Hepatocyte (in vitro differentiated cells): ENCODE results near the gene MFGE8. TPM values are rescaled to one million over a fixed set of nuclear protein-coding genes. Genes with fewer than 3 reads are reported as not detected.

Experiments used
- DNase-seq: peaks from one replicate; pipeline ENCODE4 v3.0.0-alpha.2; 2016; ENCODE audit warnings: low spot score
- H2AFZ ChIP-seq: fragments of 200-600 bp; sonication (generic); 2 replicates; pipeline ENCODE4 v1.6.0; 2016; ENCODE audit warnings: antibody characterized with exemption, mild to moderate bottlenecking
- H3K27ac ChIP-seq: fragments of 200-600 bp; sonication (generic); 2 replicates; pipeline ENCODE4 v1.5.1; 2016; ENCODE audit warnings: mild to moderate bottlenecking
- H3K27me3 ChIP-seq: fragments of 200-600 bp; sonication (generic); 2 replicates; pipeline ENCODE4 v1.6.1; 2016
- H3K36me3 ChIP-seq: fragments of 200-600 bp; sonication (generic); replicated peaks from 2 replicates; pipeline ENCODE4 v1.5.1; 2016; ENCODE audit warnings: low read depth; ENCODE audit not compliant: insufficient read depth
- H3K4me1 ChIP-seq: fragments of 200-600 bp; sonication (generic); 2 replicates; pipeline ENCODE4 v1.5.1; 2016; ENCODE audit warnings: mild to moderate bottlenecking, moderate library complexity; ENCODE audit not compliant: insufficient read depth
- H3K4me2 ChIP-seq: fragments of 200-600 bp; sonication (generic); 2 replicates; pipeline ENCODE4 v1.6.0; 2016
- H3K4me3 ChIP-seq: fragments of 200-600 bp; sonication (generic); 2 replicates; pipeline ENCODE4 v1.5.1; 2016; ENCODE audit warnings: mild to moderate bottlenecking
- H3K79me2 ChIP-seq: fragments of 200-600 bp; sonication (generic); 2 replicates; pipeline ENCODE4 v1.6.0; 2017; ENCODE audit warnings: mild to moderate bottlenecking
- H3K9me2 ChIP-seq: fragments of 200-600 bp; sonication (generic); replicated peaks from 2 replicates; pipeline ENCODE4 v1.6.0; 2017; ENCODE audit warnings: mild to moderate bottlenecking; ENCODE audit not compliant: insufficient read depth
- H3K9me3 ChIP-seq: fragments of 200-600 bp; sonication (generic); 2 replicates; pipeline ENCODE4 v1.5.1; 2016; ENCODE audit warnings: low read depth, mild to moderate bottlenecking
- H4K20me1 ChIP-seq: fragments of 200-600 bp; sonication (generic); 2 replicates; pipeline ENCODE4 v1.6.0; 2016; ENCODE audit warnings: mild to moderate bottlenecking; ENCODE audit not compliant: insufficient read depth, poor library complexity, severe bottlenecking
- EZH2 ChIP-seq: fragments of 200-600 bp; sonication (generic); IDR thresholded peaks from 2 replicates; pipeline ENCODE4 v1.6.1; 2016; ENCODE audit warnings: antibody characterized with exemption, mild to moderate bottlenecking, borderline replicate concordance
- EZH2phosphoT487 ChIP-seq: fragments of 200-600 bp; sonication (generic); IDR thresholded peaks from one replicate; pipeline ENCODE4 v1.6.1; 2018; ENCODE audit warnings: antibody characterized with exemption, mild to moderate bottlenecking, low read depth, moderate library complexity; ENCODE audit not compliant: unreplicated experiment, severe bottlenecking
- WGBS: methylation state at CpG from one replicate; pipeline ENCODE4 v1.1.6; 2016; ENCODE audit warnings: low lambda C conversion rate; ENCODE audit errors: missing lambda C conversion rate; 5-methylcytosine and 5-hydroxymethylcytosine counted together
- polyA plus RNA-seq: library from polyadenylated mRNA; unstranded; fragments of >200 nt; fragmentation: Nextera tagmentation; extraction: Ambion mirVana; gene quantifications from 2 replicates; pipeline ENCODE4 v1.2.1, GENCODE V29; 2016
- total RNA-seq: library from RNA; depleted of rRNA; stranded (reverse); fragments of >200 nt; gene quantifications from 2 replicates; pipeline ENCODE4 v1.2.3, GENCODE V29; 2014
- TF ChIP-seq, protein P1 (sequence below): fragments of 200-600 bp; sonication (generic); IDR thresholded peaks from 2 replicates; pipeline ENCODE4 v1.5.1; 2016; ENCODE audit warnings: antibody characterized with exemption, mild to moderate bottlenecking; ENCODE audit not compliant: poor library complexity

The MFGE8 gene
- total and polyA plus RNA-seq, 2 experiments from 2014 or later = 471 to 569 TPM

DNA sequence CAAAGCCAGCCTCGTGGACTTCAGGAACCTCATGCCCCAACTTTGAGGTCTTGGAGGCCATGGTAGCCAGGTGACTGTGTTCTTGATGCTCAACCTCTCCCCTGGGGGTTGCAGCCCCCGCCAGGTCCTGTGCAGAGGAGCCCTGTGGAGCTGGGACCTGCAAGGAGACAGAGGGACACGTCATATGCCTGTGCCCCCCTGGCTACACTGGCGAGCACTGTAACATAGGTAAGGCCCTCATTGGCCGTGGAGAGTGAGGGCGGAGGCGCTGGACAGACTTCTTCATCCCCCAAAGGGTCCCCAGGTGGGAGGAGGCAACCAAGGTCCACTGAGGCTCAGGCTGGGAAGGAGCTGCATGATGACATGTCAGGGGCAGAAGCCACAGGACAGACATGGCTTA, 53.0 kb downstream of the MFGE8 start:
- Histone ChIP-seq H4K20me1 (no peaks in the 10 kb centered on the region), H3K9me2 (no peaks in the 10 kb centered on the region), H3K4me3 (no peak overlapping the region), H3K4me2 (no peak overlapping the region), H2AFZ (no peak overlapping the region), H3K27me3 (no peaks in the 10 kb centered on the region), H3K79me2 (no peaks in the 10 kb centered on the region), H3K27ac (no peak overlapping the region), H3K4me1 (no peaks in the 10 kb centered on the region), H3K9me3 (no peaks in the 10 kb centered on the region), H3K36me3 (no peaks in the 10 kb centered on the region)
- no peak for DNase-seq
- WGBS = 84% methylated on average over 7 of the region's 7 CpGs
- TF ChIP-seq EZH2 (no peak), EZH2phosphoT487 (no peak)
- TF ChIP-seq, protein P1, sequence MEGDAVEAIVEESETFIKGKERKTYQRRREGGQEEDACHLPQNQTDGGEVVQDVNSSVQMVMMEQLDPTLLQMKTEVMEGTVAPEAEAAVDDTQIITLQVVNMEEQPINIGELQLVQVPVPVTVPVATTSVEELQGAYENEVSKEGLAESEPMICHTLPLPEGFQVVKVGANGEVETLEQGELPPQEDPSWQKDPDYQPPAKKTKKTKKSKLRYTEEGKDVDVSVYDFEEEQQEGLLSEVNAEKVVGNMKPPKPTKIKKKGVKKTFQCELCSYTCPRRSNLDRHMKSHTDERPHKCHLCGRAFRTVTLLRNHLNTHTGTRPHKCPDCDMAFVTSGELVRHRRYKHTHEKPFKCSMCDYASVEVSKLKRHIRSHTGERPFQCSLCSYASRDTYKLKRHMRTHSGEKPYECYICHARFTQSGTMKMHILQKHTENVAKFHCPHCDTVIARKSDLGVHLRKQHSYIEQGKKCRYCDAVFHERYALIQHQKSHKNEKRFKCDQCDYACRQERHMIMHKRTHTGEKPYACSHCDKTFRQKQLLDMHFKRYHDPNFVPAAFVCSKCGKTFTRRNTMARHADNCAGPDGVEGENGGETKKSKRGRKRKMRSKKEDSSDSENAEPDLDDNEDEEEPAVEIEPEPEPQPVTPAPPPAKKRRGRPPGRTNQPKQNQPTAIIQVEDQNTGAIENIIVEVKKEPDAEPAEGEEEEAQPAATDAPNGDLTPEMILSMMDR = no peak

DNA sequence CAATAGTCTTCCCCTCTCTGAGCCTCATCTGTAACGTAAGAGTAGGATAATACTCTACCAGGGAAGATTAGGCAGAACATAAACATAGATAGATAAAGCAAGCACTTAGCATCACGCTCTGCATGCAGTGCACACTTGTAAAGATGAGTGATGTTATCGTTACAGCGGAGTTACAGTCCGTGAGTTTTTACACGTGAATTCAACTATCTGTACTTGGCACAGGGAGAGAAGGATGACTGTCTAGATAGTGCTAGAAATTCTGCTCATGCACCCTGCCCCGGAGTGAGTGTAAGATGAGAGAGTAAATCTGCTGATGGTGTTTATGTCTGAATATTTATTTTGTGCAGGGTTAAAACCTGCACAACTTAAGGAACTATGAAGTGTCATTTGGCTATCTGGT, 53.6 kb downstream of the MFGE8 start:
- no peaks in the 10 kb centered on the region for H3K36me3 ChIP-seq
- TF ChIP-seq, protein P1 = no peak
- no peak for TF ChIP-seq EZH2
- 50% methylated on average over 7 of the region's 7 CpGs for WGBS
- H4K20me1 ChIP-seq = no peaks in the 10 kb centered on the region
- no peaks in the 10 kb centered on the region for H3K9me2 ChIP-seq
- no peak overlapping the region for H3K4me2 ChIP-seq
- no peaks in the 10 kb centered on the region for H3K4me1 ChIP-seq
- H3K27ac ChIP-seq = no peak overlapping the region
- H3K79me2 ChIP-seq = no peaks in the 10 kb centered on the region
- H2AFZ ChIP-seq = no peak overlapping the region
- no peaks in the 10 kb centered on the region for H3K27me3 ChIP-seq
- no peak for DNase-seq
- H3K9me3 ChIP-seq = no peaks in the 10 kb centered on the region
- no peak overlapping the region for H3K4me3 ChIP-seq

DNA sequence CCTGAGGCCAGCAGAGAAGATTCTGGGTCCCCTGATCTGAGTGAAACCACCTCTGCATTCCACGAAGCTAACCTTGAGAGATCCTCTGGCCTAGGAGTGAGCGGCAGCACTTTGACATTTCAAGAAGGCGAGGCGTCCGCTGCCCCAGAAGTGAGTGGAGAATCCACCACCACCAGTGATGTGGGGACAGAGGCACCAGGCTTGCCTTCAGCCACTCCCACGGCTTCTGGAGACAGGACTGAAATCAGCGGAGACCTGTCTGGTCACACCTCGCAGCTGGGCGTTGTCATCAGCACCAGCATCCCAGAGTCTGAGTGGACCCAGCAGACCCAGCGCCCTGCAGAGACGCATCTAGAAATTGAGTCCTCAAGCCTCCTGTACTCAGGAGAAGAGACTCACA, 54.2 kb downstream of the MFGE8 start:
- Histone ChIP-seq H3K27ac (no peak overlapping the region), H3K4me1 (no peaks in the 10 kb centered on the region), H3K27me3 (no peaks in the 10 kb centered on the region), H3K9me3 (no peaks in the 10 kb centered on the region), H3K79me2 (no peaks in the 10 kb centered on the region), H3K36me3 (no peaks in the 10 kb centered on the region), H3K9me2 (no peaks in the 10 kb centered on the region), H3K4me3 (no peak overlapping the region), H3K4me2 (no peak overlapping the region), H2AFZ (no peak overlapping the region), H4K20me1 (no peaks in the 10 kb centered on the region)
- TF ChIP-seq, protein P1 = no peak
- TF ChIP-seq EZH2phosphoT487 (no peak), EZH2 (no peak)
- DNase-seq = no peak
- WGBS = 89% methylated on average over 11 of the region's 11 CpGs

GRCh38 chr15:88852476-88852875, 60.7 kb downstream of the MFGE8 start:
- Histone ChIP-seq H3K79me2 (no peaks in the 10 kb centered on the region), H3K36me3 (no peaks in the 10 kb centered on the region), H3K4me1 (no peaks in the 10 kb centered on the region), H3K27ac (no peak overlapping the region), H3K27me3 (no peaks in the 10 kb centered on the region), H3K9me2 (no peaks in the 10 kb centered on the region), H4K20me1 (no peaks in the 10 kb centered on the region), H2AFZ (no peak overlapping the region), H3K4me2 (no peak overlapping the region), H3K4me3 (no peak overlapping the region), H3K9me3 (no peaks in the 10 kb centered on the region)
- TF ChIP-seq, protein P1 = no peak
- TF ChIP-seq EZH2phosphoT487 (no peak), EZH2 (no peak)
- no peak for DNase-seq
